GM18526 (cell line): ENCODE measurements around the gene DSCAM.

Experiments used
- POLR2A ChIP-seq: IDR thresholded peaks from 3 replicates; pipeline ENCODE4 v1.6.1; 2011; ENCODE audit not compliant: insufficient read length; ENCODE audit errors: extremely low read depth

The DSCAM gene

GRCh38 chr21:39972976-39973770 is 873.8 kb downstream of the DSCAM start:
- no peak for TF ChIP-seq POLR2A

DNA sequence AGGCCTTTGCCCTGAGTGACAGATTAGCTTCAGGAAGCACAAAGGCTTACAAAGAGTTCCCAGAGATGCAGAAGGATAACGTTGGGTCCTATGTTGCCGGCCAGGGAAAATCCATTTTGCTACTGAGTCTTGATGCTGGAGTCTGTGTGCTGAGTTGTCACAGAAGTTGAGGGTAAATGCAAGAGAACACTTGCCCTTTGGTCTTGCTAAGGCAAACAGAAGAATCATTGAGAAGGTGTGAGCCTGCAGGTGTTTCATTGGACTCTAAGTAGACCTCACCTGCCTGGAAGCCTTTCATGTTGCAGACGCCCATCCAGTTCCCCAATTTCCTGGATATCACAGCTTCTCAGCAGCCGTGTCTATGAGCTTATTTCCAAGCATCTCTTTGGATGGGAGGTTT is 874.5 kb downstream of the DSCAM start:
- no peak for TF ChIP-seq POLR2A

- TF ChIP-seq POLR2A: no peak
These were observed 875.0 kb downstream of the DSCAM start for GRCh38 chr21:39971956-39972355.

GRCh38 chr21:39969691-39970364 is 877.1 kb downstream of the DSCAM start:
- TF ChIP-seq POLR2A: no peak

GRCh38 chr21:39968010-39968409 is 878.9 kb downstream of the DSCAM start:
- no peak for TF ChIP-seq POLR2A

DNA sequence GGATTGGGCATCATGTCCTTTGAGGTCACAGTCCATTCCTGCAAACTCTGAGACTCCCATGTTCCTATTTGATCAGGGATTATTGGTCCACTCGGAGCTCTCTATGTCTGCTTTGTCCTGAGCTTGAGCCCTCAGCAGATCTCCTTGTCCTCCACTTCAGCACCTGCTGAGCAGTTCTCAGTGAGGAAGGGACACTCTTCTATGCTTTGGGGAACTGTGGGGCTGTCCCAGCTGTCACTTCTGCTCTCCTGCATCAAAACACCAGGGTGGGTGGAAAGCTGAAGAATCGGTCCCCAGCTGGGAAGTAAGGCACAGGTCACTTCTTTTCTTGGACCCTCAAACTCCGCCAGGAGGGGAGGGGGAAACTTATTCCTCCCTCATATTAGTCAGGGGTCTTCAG is 880.2 kb downstream of the DSCAM start:
- no peak for TF ChIP-seq POLR2A

- no peak for TF ChIP-seq POLR2A
These were observed 881.9 kb downstream of the DSCAM start for GRCh38 chr21:39965026-39965425.

DNA sequence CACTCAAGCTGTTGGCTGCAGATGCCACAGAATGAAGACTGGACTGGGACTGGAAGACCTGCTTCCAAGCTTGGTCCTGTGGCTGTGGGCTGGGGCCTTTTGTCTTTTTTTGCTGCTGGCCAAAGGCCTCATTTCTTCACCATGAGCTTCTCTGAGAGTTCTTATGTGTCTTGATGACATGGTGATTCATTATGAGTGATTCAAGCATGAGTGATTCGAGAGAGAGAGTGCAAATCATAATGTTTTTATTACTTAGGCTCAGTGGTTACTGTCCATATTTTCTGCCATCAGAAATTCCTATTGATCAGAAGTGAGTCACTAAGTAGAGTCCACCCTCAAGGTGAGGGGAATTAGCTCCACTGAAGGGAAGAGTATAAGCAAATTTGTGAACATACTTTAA is 885.7 kb downstream of the DSCAM start:
- TF ChIP-seq POLR2A: no peak
